Muscle layer of duodenum (tissue), 2 donors: ENCODE results near the gene PON2.

Experiments used
- H3K27ac ChIP-seq: one replicate; pipeline ENCODE4 v1.7.0; 2013; ENCODE audit warnings: mild to moderate bottlenecking, low read length
- H3K27me3 ChIP-seq: one replicate; pipeline ENCODE4 v1.7.0; 2013; ENCODE audit warnings: low read depth, mild to moderate bottlenecking, control low read depth, low read length
- H3K36me3 ChIP-seq, 2 donors: one replicate each; pipeline ENCODE4 v1.7.0; 2013; ENCODE audit warnings: low read length in 2 of 2, control low read depth in 1 of 2, mild to moderate bottlenecking in 1 of 2; ENCODE audit not compliant: insufficient read depth in 2 of 2, control insufficient read depth in 1 of 2
- H3K4me1 ChIP-seq, 2 donors: one replicate each; pipeline ENCODE4 v1.7.0; 2013; ENCODE audit warnings: low read length in 2 of 2, mild to moderate bottlenecking in 2 of 2, control low read depth in 1 of 2, moderate library complexity in 1 of 2; ENCODE audit not compliant: insufficient read depth in 2 of 2, control insufficient read depth in 1 of 2
- H3K4me3 ChIP-seq, 2 donors: one replicate each; pipeline ENCODE4 v1.7.0; 2013; ENCODE audit warnings: low read length in 2 of 2, low read depth in 1 of 2, mild to moderate bottlenecking in 1 of 2
- H3K9me3 ChIP-seq, 2 donors: one replicate each; pipeline ENCODE4 v1.7.0; 2013; ENCODE audit warnings: low read length in 2 of 2, control low read depth in 1 of 2, mild to moderate bottlenecking in 1 of 2; ENCODE audit not compliant: control insufficient read depth in 1 of 2
- donor health status: healthy.

Gene PON2

DNA sequence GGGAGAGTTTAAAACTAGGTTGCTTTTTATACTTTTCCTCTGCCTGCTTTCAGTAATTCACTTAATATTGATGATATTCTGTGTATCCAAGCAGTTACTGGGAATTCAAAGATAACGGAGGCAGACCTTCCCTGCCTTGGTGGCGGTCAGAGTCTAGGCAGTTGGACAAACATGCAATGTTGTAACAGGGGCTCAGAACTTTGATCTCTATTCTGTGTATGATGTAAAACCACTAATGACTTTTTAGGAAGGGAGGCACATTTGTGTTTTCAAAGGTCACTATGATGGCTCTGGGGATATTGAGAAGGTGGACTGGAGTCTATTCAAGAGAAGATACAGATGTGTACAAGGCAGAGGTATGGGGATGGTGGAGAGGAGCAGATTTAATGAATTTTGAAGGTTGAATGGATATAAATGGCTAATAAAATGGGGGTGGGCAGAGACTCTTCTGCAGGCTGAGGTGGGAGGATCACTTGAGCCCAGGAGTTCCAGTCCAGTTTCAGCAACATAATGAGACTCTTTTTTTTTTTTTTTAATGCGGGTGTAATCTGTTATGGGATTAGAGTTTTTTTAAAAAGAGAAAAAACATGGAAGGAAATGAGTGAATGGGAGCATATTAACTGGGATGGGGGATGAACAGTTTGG, 5.7 kb upstream of the PON2 start:
- H3K27ac ChIP-seq, result no peak overlapping the region
- H3K4me1 ChIP-seq, result no peaks in the 10 kb centered on the region
- H3K27me3 ChIP-seq, result no peaks in the 10 kb centered on the region
- no peaks in the 10 kb centered on the region for H3K36me3 ChIP-seq
- H3K4me3 ChIP-seq, result no peak overlapping the region
- no peaks in the 10 kb centered on the region for H3K9me3 ChIP-seq

GRCh38 chr7:95436407-95436806, 1.6 kb upstream of the PON2 start:
- H3K36me3 ChIP-seq, result no peaks in the 10 kb centered on the region
- H3K27me3 ChIP-seq, result no peaks in the 10 kb centered on the region
- H3K4me1 ChIP-seq, result peaks cover 0 to 9% of the 10 kb centered on the region in 2 donors
- no peak overlapping the region for H3K4me3 ChIP-seq
- no peaks in the 10 kb centered on the region for H3K9me3 ChIP-seq
- no peak overlapping the region for H3K27ac ChIP-seq

GRCh38 chr7:95435422-95435780, 573 bp upstream of the PON2 start:
- H3K36me3 ChIP-seq, result no peaks in the 10 kb centered on the region
- peak overlapping the region; percentile 85 to 87 for H3K4me3 ChIP-seq
- peak overlapping the region; percentile 92 for H3K27ac ChIP-seq
- no peaks in the 10 kb centered on the region for H3K27me3 ChIP-seq
- peaks cover 0 to 9% of the 10 kb centered on the region in 2 donors for H3K4me1 ChIP-seq
- no peaks in the 10 kb centered on the region for H3K9me3 ChIP-seq

- H3K27me3 ChIP-seq, result no peaks in the 10 kb centered on the region
- H3K4me1 ChIP-seq, result peaks cover 0 to 9% of the 10 kb centered on the region in 2 donors
- H3K27ac ChIP-seq, result peak overlapping the region; percentile 92
- H3K4me3 ChIP-seq, result peak overlapping the region; percentile 85 to 87
- H3K9me3 ChIP-seq, result no peaks in the 10 kb centered on the region
- no peaks in the 10 kb centered on the region for H3K36me3 ChIP-seq
Measured at GRCh38 chr7:95433952-95434556, 774 bp downstream of the PON2 start.

- H3K4me1 ChIP-seq, result peaks cover 0 to 9% of the 10 kb centered on the region in 2 donors
- no peak overlapping the region for H3K4me3 ChIP-seq
- no peaks in the 10 kb centered on the region for H3K9me3 ChIP-seq
- no peak overlapping the region for H3K27ac ChIP-seq
- H3K36me3 ChIP-seq, result no peaks in the 10 kb centered on the region
- no peaks in the 10 kb centered on the region for H3K27me3 ChIP-seq
Measured at GRCh38 chr7:95433129-95433528, 1.7 kb downstream of the PON2 start.

- Histone ChIP-seq H3K36me3 (no peaks in the 10 kb centered on the region), H3K4me1 (peaks cover 0 to 9% of the 10 kb centered on the region in 2 donors), H3K9me3 (no peaks in the 10 kb centered on the region), H3K4me3 (no peak overlapping the region), H3K27me3 (no peaks in the 10 kb centered on the region), H3K27ac (no peak overlapping the region)
Measured at GRCh38 chr7:95432606-95433005, 2.2 kb downstream of the PON2 start.

DNA sequence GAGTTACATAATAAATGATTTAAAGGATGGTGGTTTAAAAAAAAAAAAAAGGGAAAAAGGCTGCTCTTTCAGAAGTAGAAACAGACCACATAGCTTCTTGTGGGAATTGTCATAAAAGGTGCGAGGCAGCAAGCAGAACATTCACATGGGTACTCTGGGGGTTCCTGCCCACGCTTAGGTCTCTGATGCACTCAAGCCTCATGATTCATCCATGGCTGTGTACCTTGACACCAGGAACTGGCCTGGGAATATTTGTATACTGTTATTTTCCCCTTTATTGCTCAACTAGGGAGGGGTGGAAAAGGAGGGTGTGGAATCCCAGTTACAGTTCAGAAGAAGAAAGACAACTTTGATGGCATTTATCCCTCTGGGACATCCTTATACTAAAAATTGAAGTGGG, 4.0 kb downstream of the PON2 start:
- no peak overlapping the region for H3K27ac ChIP-seq
- H3K4me3 ChIP-seq, result no peak overlapping the region
- H3K36me3 ChIP-seq, result no peaks in the 10 kb centered on the region
- H3K27me3 ChIP-seq, result no peaks in the 10 kb centered on the region
- peaks cover 0 to 9% of the 10 kb centered on the region in 2 donors for H3K4me1 ChIP-seq
- no peaks in the 10 kb centered on the region for H3K9me3 ChIP-seq

DNA sequence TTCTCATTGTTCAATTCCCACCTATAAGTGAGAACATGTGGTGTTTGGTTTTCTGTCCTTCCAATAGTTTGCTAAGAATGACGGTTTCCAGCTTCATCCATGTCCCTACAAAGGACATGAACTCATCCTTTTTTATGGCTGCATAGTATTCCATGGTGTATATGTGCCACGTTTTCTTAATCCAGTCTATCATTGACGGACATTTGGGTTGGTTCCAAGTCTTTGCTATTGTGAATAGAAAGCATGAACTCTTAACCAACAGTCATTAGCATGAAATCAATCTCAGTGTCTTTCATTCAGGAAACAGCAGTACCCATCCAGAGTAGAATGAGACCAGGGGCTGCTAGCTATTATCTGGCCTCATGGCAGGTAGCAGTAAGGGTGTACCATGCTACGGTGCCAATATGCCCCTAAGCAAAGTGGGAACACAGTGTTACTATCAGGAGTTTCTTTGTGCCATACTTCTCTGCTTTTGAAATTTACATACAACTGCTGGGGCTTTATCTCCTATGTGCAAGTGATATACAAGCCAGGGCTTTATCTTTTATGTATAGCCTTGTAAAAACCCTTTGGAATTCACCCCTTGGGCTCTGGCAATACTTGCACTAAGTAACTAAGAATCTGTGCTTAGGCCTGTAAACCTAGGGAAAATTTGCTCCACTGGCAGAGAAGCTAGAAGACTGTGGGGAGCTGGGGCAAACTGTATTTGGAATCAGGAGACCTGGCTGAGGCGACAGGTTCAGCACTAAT, 5.4 kb downstream of the PON2 start:
- Histone ChIP-seq H3K36me3 (no peaks in the 10 kb centered on the region), H3K9me3 (no peaks in the 10 kb centered on the region), H3K27ac (no peak overlapping the region), H3K4me1 (peaks cover 0 to 19% of the 10 kb centered on the region in 2 donors), H3K4me3 (no peak overlapping the region), H3K27me3 (no peaks in the 10 kb centered on the region)

GRCh38 chr7:95427914-95428516, 6.8 kb downstream of the PON2 start:
- Histone ChIP-seq H3K9me3 (no peaks in the 10 kb centered on the region), H3K27ac (no peak overlapping the region), H3K27me3 (no peaks in the 10 kb centered on the region), H3K36me3 (peaks cover 0 to 6% of the 10 kb centered on the region in 2 donors), H3K4me1 (peaks cover 0 to 14% of the 10 kb centered on the region in 2 donors), H3K4me3 (no peak overlapping the region)

DNA sequence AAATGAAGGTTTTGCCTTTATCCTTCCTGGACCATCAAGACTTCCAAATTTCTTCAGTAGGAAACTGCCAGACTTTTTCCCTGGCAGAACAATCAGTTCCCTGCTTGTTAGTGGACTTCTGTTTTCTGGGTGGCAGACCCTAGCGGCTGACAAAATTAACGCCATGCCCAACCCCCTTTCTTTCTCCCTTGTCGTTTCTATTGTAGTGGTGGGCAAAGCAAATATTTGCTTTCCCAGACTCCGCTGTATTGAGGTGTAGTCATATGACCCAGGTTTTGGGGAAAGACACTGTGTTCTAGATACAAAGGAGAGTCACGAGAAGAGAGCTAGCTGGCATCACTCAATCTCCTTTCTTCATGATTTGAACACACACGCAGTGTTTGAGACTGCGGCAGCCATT, 7.7 kb downstream of the PON2 start:
- Histone ChIP-seq H3K4me1 (peaks cover 0 to 14% of the 10 kb centered on the region in 2 donors), H3K36me3 (peaks cover 0 to 6% of the 10 kb centered on the region in 2 donors), H3K27me3 (no peaks in the 10 kb centered on the region), H3K27ac (no peak overlapping the region), H3K9me3 (no peaks in the 10 kb centered on the region), H3K4me3 (no peak overlapping the region)

GRCh38 chr7:95425694-95426093, 9.1 kb downstream of the PON2 start:
- H3K4me3 ChIP-seq, result no peak overlapping the region
- H3K36me3 ChIP-seq, result peaks cover 0 to 6% of the 10 kb centered on the region in 2 donors
- no peak overlapping the region for H3K27ac ChIP-seq

More at GRCh38 chr7:95425694-95426093, 9.1 kb downstream of the PON2 start:
- peaks cover 0 to 24% of the 10 kb centered on the region in 2 donors for H3K4me1 ChIP-seq
- H3K27me3 ChIP-seq, result no peaks in the 10 kb centered on the region
- H3K9me3 ChIP-seq, result no peaks in the 10 kb centered on the region
